GM18499 (cell line): ENCODE data around the gene GNS.
"Not testable (repeated sequence)": the region's sequence is repeated elsewhere in the genome, so short reads cannot be mapped to it uniquely, and the experiment has no call there.

Source experiments
- ATAC-seq: cut with Tn5 transposase; IDR thresholded peaks from one replicate; pipeline ENCODE4 v1.9.1; 2021; ENCODE audit warnings: moderate number of reproducible peaks; ENCODE audit not compliant: insufficient read depth, unreplicated experiment

The GNS gene

DNA sequence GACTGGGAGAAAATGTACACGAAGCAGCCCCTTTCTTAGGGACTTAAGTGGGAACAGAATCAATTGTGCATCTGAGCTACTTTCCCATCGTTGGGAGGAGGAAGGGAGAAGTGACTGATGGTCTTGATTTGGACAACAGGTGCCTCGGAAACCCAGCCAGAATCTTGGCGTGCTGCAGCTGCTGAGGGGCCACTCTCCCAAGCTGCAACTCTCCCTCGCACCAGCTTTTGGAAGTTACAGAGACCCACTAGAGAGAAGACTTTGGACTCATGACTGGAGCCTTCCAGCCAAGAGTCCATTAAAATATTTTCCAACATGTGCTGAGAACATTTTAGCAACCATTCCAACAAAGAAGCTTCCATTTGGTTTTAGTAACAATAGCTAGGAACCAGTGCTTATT, 52.3 kb downstream of the GNS start:
- no peak for ATAC-seq

DNA sequence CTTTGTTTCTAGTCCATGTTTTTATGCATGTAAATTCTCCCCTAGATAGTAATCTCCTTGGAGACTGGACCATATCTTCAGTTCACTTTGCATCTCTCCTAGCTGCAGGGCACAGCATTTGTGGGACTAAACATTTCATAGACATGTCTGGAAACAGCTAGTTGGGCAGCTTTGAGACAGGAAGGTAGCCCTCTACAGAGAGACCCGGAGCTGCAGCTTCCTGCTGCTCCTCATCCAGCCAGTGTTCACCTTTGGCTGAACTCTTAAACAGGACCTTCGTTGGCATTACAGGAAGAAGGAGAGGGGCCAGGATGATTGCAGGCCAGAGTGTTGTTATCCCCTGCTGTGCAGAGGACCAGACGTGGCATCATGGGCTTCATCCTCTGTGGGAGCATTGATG, 52.9 kb downstream of the GNS start:
- no peak for ATAC-seq

DNA sequence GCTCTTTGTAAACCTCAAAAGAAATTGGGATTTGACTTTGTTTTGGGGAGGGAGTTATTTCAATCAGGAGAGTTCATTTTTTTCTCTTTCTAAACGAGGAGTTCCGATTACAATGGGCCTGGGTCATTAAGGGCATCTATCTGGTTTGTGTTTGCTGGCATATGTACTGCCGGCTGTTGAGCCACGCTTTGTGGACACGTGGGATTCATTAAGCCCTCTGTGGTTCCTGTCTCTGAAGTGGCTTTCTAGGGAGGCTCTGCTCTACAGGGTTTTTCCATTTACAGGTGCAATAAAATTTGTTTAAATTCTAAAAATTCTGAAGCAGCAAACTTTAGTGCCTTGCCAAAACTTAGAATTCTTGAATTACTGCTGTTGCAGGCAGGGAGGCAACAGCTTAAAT, 57.9 kb downstream of the GNS start:
- no peak for ATAC-seq

DNA sequence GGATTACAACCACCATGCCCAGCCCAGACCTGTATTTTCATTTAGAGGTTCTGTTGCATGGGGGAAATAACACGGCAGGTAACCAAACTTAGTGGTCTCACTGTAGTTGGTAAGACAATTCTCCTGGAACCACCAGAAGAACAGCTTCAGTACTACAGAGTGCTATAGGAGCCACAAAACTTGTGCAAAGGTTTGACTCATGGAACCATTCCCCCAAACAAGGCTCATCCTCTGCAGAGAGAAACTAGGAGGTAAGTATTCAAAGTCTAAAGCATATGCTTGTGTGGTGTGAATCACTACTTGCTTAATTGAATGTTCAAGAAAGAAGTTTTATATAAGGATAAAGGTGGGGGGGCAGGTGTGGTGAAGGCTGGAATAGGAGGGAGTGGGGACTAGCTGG, 58.7 kb downstream of the GNS start:
- no peak for ATAC-seq

DNA sequence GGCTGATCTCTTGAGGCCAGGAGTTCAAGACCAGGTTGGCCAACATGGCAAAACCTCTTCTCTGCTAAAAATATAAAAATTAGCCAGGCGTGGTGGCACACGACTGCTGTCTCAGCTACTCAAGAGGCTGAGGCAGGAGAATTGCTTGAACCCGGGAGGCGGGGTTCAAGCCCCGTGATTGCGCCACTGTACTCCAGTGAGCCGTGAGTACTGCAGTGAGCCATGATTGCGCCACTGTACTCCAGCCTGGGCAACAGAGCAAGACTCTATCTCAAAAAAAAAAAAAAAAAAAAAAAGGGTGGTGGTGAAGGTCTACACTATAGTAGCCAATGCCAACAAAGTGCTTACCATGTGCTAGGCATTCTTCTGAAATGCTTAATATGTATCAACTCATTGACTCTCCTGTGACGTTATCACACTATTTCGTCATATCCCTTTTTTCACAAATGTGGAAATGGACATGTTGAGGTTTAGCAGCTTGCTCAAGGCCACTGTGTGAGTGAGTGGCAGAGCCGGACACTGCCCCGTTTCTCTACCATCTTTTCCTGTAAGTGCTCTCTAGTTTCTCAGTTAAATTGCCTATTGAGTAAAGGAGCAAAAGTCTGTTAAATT, 59.6 kb downstream of the GNS start:
- no peak for ATAC-seq

DNA sequence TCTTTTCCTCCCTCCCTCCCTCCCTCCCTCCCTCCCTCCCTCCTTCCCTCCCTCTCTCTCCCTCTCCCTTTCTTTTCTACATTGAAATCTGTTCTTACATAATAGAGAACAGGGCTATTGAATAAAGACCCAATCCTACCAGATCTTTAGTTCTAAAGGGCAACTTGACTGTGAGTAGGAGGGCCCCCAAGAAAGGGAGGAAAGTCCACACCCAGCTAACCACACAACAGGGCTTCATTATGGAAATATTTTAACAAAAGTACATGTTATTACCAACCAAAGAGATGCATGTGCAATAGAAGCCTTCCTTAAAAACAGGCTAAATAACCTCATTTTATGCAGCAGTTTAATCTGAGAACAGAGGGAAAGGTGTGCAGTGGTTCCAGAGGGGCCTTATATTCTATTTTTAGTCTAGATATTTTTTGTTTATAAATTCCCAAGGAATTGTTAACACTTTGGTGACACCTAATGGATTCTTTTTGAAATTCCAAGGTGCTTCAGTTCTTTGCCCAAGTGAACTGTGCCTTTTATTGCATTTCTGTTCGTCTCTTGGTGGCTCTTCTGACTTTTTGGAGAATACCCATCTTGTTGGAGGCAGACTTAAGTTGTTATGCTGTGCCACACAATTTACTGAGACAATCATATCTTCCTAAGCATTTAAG, 63.0 kb downstream of the GNS start:
- no peak for ATAC-seq

DNA sequence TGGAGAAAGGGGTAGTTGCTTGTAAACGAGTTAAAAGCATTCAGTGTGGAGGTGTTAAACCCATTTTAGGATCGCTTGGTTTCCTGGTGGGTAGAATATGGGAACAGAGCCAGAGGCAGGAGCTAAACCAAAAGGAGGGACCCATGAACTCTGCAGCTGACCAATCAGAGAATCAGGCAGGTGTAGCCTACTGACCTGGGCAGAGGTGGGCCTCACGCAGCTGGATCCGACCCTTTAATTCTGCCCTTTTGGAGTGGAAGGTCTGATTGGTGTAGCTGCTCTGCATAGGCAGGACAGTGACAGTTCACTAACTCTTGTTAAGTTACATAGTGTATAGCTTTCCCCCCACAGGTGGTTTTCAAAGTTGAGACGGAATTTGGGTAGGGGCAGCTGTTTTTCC, 63.7 kb downstream of the GNS start:
- no peak for ATAC-seq

DNA sequence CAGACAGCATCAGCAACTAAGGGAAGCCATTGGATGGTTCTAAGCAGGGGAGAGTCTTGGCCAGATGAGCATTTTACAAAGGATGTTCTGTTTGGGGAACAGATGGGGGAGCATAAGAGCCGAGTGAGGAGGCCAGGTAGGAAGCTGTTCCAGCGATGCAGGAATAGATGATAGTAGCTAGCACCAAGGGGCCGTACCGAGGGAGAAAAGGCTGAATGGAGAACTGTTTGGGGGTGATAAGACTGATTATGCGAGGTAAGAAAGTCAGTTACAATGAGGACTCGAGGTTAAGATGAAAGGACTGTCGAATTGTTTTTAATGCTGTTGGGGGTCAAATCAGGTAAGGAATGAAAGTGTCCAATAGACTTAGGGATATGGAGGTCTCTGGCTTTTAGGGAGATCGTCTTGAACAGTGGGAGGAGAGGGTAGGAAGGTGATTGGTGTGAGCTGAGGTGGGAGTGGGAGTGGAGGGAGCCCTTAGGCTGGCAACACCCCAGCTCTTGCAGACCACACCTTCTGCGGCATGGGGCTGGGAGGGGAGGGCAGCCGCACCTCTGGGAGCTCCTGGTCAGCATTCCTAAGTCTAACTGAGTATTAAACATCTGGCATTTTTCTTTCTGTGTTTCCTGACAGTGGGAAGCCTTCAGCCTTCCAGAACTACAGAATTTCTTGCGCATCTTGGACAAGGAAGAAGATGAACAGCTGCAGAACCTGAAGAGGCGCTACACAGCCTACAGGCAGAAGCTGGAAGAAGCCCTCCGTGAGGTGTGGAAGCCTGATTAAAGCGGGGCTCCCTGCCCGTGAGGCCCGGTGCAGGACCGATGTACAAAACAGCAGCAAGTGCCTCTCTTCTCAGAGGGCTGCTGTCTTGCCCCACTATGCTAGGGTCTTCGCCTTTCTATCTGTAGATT, 64.8 kb downstream of the GNS start:
- ATAC-seq: no peak

DNA sequence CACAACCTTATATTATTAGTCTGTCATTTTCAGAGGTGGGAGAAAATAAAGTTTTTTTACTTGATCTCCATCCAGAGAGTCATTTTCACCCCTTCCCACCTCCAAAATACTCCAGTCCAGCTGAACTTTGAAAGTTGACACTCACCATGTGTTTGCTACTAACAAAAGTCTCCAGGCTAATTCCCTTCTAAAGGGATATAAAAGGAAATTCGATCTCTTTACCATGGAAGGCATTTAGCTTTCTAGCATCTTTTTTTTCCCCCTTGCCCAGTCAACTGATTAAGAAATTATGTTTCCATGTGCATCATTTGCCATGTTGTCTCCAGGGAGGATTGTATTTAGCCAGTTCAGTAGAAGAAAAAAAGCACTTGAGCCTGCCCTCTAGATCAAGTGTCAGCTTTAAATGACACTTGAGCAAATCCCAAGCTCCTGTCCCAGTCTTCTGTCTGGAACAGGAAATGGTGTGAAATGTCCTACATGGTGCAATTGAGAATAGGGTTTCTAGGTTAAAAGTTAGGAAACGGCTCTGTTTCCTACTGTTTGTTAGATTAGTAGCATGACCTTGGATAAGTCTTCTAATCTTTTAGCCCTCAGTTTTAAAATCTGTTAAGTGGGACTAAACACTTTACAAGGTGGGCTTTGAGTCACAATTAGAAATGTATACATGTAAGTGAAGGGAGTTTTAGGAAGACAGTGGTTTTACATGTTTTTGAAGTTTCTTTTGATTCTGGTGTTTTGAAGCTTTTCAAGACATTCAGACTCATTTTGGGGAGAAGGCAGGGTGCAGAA, 67.2 kb downstream of the GNS start:
- no peak for ATAC-seq

DNA sequence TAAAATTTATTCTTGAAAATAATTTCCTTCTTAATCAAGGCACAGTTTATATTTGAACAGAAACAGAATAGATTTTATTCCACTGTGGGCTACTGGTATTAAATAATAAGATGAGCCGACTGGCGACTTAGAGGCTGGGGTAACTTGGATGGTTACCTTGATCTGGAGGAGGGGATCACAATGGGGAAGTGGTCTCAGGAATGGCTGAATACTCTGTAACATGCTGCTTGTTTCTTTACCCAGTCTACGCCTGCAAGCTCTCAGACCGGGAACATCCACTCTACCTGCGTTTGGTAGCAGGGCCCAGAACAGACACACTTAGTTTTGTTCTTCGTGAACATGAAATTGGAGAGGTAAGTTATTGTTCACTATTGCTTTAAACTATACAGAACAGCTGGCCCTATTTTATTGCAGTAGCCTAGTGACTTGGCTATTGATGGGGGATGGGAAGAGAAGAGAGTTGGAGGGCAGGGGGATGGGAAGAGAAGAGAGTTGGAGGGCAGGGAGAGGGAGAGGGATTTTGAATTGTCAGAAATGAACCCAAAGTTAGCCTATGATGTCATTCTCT, 67.9 kb downstream of the GNS start:
- ATAC-seq: no peak

DNA sequence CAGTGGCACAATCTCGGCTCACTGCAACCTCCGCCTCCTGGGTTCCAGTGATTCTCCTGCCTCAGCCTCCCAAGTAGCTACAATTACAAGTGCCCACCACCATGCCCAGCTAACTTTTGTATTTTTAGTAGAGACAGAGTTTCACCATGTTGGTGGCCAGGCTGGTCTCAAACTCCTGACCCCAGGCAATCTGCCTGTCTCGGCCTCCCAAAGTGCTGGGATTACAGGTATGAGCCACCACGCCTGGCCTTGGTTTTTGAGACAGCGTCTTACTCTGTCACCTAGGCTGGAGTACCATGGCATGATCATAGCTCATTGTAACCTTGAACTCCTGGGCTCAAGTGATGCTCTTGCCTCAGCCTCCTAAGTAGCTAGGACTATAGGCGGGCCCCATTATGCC, 69.0 kb downstream of the GNS start:
- not testable (repeated sequence) for ATAC-seq

DNA sequence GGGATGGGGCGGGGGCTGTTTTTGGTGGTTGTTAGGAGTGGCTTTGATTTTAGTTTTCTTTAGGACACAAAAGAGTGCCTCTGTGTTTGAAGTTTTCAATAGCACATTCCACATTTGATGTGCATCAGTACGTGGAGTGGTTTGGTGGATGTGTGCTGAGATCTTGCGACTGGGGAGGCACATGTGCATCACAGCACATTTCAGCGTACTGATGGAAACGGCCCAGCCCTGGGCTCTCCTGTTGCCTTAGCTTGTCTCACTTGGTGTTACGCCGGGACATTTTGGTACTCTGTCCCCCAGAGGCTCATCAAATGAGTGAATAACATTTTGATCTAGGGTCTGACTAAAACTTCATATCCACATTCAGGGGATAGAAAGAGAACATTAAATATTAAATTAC, 70.5 kb downstream of the GNS start:
- ATAC-seq: no peak

DNA sequence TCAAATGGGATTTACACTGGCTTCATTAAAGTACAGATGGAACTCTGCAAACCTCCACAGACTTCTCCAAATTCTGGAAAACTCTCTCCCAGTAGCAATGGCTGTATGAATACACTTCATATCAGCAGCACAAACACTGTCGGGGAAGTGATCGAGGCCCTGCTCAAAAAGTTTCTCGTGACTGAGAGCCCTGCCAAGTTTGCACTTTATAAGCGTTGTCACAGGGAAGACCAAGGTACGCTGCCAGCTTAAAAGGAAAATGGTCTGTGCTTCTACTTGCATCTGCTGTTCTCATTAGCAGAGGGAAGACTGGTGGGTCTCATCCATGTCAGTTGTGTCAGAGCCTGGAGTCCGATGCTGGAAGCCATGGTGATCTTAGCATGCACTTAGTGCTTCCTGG, 71.0 kb downstream of the GNS start:
- no peak for ATAC-seq

DNA sequence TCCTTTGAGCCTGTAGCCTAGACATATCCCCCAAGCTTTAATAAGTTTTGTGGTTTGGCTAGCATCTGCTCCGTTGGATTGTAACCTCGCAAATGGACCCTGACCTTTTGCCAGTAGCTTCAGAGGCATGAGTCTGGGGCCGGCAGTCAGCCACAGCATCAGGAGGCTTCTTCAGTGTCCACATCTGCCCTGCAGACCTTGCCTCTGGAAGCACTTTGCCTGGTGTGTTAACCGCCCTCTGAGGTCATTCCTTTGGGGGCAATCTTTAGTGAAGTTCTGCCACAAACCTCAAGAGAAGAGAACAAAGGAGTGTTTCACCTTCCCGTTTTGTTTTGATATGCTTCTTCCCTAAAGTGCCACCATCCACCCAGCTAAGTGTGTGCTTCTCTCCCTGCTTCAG, 71.4 kb downstream of the GNS start:
- no peak for ATAC-seq

DNA sequence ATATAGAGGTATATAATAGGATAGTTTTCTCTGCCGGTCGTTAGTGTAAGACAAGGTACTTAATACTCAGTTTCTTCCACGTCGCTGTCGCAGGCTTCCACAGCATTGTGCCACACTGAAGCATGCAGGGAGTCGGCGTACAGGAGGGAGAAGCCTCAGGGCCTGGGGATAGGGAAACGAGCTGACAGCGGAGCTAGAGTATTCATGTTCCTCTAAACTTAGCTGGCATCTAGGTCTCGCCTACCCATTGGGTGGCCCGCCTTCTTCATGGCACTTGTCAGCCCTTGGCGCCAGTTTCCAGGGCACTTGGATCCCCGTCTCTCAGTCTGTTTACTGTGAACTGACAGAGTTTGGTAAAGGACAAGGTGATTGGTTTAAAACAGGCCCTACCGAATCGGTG, 73.6 kb downstream of the GNS start:
- ATAC-seq: no peak

DNA sequence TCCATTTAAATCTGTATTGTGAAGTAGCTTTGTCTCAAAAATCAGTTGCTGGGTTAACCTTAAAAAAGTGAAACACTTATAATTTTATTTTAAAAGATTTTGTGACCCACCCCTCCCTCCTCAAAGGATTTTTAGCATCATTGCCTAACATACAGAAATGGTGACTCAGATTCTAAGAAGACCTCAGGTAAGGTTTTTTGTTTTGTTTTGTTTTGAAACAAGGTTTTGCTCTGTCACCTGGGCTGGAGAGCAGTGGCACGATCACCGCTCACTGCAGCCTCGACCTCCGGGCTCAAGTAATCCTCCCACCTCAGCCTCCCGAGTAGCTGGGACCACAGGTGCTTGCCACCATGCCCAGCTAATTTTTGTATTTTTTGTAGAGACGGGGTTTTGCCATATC, 74.2 kb downstream of the GNS start:
- no peak for ATAC-seq

DNA sequence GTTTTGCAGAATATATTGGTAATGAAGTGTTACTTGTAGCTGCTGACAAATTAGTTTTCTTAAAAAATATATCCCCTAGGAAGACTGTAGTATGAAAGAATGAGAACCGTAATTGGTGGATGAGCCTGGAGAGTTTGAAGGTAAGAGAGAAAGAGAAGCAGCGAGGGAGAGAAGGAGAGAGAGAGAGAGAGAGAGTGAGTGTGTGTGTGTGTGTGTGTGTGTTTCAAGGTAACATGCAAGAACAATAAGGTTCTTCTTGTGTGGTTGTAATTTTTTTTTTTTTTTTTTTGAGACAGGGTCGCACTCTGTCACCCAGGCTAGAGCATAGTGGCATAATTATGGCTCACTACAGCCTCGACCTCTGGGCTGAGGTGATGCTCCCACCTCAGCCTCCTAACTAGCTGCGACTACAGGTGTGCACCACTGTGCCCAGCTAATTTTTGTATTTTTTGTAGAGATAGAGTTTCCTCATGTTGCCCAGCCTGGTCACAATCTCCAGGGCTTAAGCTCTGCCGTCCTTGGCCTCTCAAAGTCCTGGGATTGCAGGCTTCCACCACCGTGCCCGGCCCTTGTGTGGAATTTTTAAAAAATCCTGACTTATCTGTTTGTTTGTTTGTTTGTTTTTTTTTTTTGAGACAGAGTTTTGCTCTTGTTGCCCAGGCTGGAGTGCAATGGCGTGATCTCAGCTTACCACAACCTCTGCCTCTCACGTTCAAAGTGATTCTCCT, 75.2 kb downstream of the GNS start:
- no peak for ATAC-seq

DNA sequence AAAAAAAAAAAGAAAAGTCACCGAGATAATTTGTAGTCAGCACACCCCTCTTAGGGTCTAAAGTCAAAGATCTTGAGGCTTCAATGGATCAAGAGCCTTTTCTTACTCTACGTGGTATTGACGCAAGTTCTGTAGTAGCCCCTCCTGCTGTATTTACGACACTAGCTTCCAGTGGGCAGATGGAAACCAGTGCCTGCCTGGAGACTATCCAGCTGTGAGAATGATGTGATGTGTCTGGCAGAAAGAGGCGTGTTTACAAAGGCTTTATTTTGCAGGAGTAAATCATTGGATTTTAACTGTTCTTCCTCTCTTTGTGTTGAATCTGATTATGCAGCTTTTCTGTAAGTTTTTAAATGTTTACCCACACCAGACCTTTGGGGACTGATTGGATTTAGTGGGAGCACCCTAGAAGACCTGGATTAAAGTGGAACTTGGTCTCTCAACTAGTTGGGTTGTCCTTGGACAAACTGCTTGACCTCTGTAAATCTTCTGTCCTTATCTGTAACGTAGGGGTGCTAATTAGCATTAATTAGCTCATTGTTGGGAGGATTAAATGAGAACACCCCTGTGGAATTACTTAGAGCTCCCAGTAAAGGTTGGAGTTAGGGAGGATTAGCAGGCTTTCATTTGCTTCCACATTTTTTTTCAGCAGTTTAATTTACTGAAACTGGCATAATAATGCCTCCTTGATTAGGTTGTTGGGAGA, 76.5 kb downstream of the GNS start:
- ATAC-seq: no peak
